Prostate gland (tissue), 1 donor: Measurements from ENCODE around the gene TTC16.

Source experiments
- POLR2A ChIP-seq: fragments of 450-650 bp; IDR thresholded peaks from one replicate; pipeline ENCODE4 v1.6.1; 2016; ENCODE audit warnings: antibody characterized with exemption, mild to moderate bottlenecking
- POLR2AphosphoS5 ChIP-seq: sonication (generic); formaldehyde crosslinking; IDR thresholded peaks from one replicate; pipeline ENCODE4 v1.6.1; 2017; ENCODE audit warnings: antibody characterized with exemption

GRCh38 chr9:127712371-127712770, 3.5 kb upstream of the TTC16 start:
- TF ChIP-seq POLR2AphosphoS5: no peak
- no peak for TF ChIP-seq POLR2A
